GM23338 (cell line): ENCODE results near the gene SDR39U1. TPM values are rescaled to one million over a fixed set of nuclear protein-coding genes. Genes with fewer than 3 reads are reported as not detected.

Experiments used
- ATAC-seq: fragments of 200-7000 bp; cut with Tn5 transposase; 3 replicates; pipeline ENCODE4 v1.9.1; 2020
- DNase-seq: peaks from one replicate; pipeline ENCODE4 v3.0.0-alpha.2; 2015; ENCODE audit warnings: low spot score
- H2AFZ ChIP-seq: fragments of 200-600 bp; sonication (generic); 2 replicates; pipeline ENCODE4 v1.8.0; 2016; ENCODE audit warnings: antibody characterized with exemption, mild to moderate bottlenecking, moderate library complexity
- H3F3A ChIP-seq: fragments of 200-600 bp; sonication (generic); replicated peaks from 2 replicates; pipeline ENCODE4 v1.8.0; 2017; ENCODE audit warnings: antibody characterized with exemption, mixed run types, low read depth
- H3K27ac ChIP-seq: fragments of 200-600 bp; sonication (generic); 2 replicates; pipeline ENCODE4 v1.6.1; 2016; ENCODE audit warnings: low read depth
- H3K27me3 ChIP-seq: fragments of 200-600 bp; sonication (generic); 2 replicates; pipeline ENCODE4 v1.8.0; 2016; ENCODE audit warnings: mild to moderate bottlenecking, mixed run types, moderate library complexity; ENCODE audit not compliant: insufficient read depth
- H3K36me3 ChIP-seq: fragments of 200-600 bp; sonication (generic); 2 replicates; pipeline ENCODE4 v1.8.0; 2016; ENCODE audit warnings: mild to moderate bottlenecking; ENCODE audit not compliant: insufficient read depth
- H3K4me1 ChIP-seq: fragments of 200-600 bp; sonication (generic); 2 replicates; pipeline ENCODE4 v1.8.0; 2016; ENCODE audit warnings: mild to moderate bottlenecking, moderate library complexity; ENCODE audit not compliant: insufficient read depth
- H3K4me2 ChIP-seq: fragments of 200-600 bp; sonication (generic); 2 replicates; pipeline ENCODE4 v1.7.1; 2017; ENCODE audit warnings: mixed run types
- H3K4me3 ChIP-seq: fragments of 200-600 bp; sonication (generic); 2 replicates; pipeline ENCODE4 v1.6.1; 2016; ENCODE audit warnings: mixed run types
- H3K79me2 ChIP-seq: fragments of 200-600 bp; sonication (generic); replicated peaks from 2 replicates; pipeline ENCODE4 v1.8.0; 2017; ENCODE audit warnings: mild to moderate bottlenecking; ENCODE audit not compliant: insufficient read depth
- H3K9me2 ChIP-seq: fragments of 200-600 bp; sonication (generic); 2 replicates; pipeline ENCODE4 v1.8.0; 2017; ENCODE audit not compliant: insufficient read depth
- H4K20me1 ChIP-seq: fragments of 200-600 bp; sonication (generic); replicated peaks from 2 replicates; pipeline ENCODE4 v1.8.0; 2017; ENCODE audit warnings: mild to moderate bottlenecking; ENCODE audit not compliant: insufficient read depth
- H3K27ac Mint-ChIP-seq: 2 replicates; pipeline ENCODE4 v1.8.0; 2020; ENCODE audit warnings: inconsistent platforms, mild to moderate bottlenecking, moderate library complexity, mixed read lengths
- H3K27me3 Mint-ChIP-seq: 3 replicates; pipeline ENCODE4 v1.8.0; 2022; ENCODE audit warnings: low read depth, mild to moderate bottlenecking, moderate library complexity, mixed read lengths, inconsistent platforms; ENCODE audit not compliant: insufficient read depth, poor library complexity
- H3K36me3 Mint-ChIP-seq: 3 replicates; pipeline ENCODE4 v1.8.0; 2021; ENCODE audit warnings: low read depth, mild to moderate bottlenecking, inconsistent platforms, moderate library complexity, mixed read lengths
- H3K4me1 Mint-ChIP-seq: 3 replicates; pipeline ENCODE4 v1.8.0; 2020; ENCODE audit warnings: mild to moderate bottlenecking, inconsistent platforms, mixed read lengths
- H3K4me3 Mint-ChIP-seq: 3 replicates; pipeline ENCODE4 v1.8.0; 2021; ENCODE audit warnings: moderate library complexity, mild to moderate bottlenecking, inconsistent platforms, mixed read lengths
- H3K9me3 Mint-ChIP-seq: 3 replicates; pipeline ENCODE4 v1.8.0; 2020; ENCODE audit warnings: moderate library complexity, mild to moderate bottlenecking, inconsistent platforms, mixed read lengths
- CREB1 ChIP-seq: fragments of 250-450 bp; sonication (Bioruptor Pico); IDR thresholded peaks from 2 replicates; pipeline ENCODE4 v1.5.0; 2020; ENCODE audit warnings: low read depth, mild to moderate bottlenecking, moderate library complexity
- CTCF ChIP-seq, 2 experiments: fragments of 200-600 bp in 1 of 2; sonication (generic) in 1 of 2; conservative IDR thresholded peaks; 2 replicates each; pipeline versions ENCODE4 v1.5.1 to v1.6.1; 2016 to 2017; ENCODE audit warnings: antibody characterized with exemption in 2 of 2, low read depth in 2 of 2, mild to moderate bottlenecking in 2 of 2, moderate library complexity in 1 of 2
- EZH2 ChIP-seq: fragments of 200-600 bp; sonication (generic); IDR thresholded peaks from one replicate; pipeline ENCODE4 v1.8.0; 2017; ENCODE audit warnings: antibody characterized with exemption, mild to moderate bottlenecking, low read depth; ENCODE audit not compliant: unreplicated experiment
- EZH2phosphoT487 ChIP-seq: fragments of 200-600 bp; sonication (generic); IDR thresholded peaks from one replicate; pipeline ENCODE4 v1.8.1; 2018; ENCODE audit warnings: antibody characterized with exemption; ENCODE audit not compliant: unreplicated experiment
- JUNB ChIP-seq: IDR thresholded peaks from one replicate; pipeline ENCODE4 v1.6.1; 2016; ENCODE audit warnings: antibody characterized with exemption; ENCODE audit not compliant: unreplicated experiment
- NANOG ChIP-seq: IDR thresholded peaks from 2 replicates; pipeline ENCODE4 v1.6.1; 2016; ENCODE audit warnings: antibody characterized with exemption, borderline replicate concordance
- POLR2AphosphoS5 ChIP-seq: IDR thresholded peaks from 2 replicates; pipeline ENCODE4 v1.6.1; 2016; ENCODE audit warnings: antibody characterized with exemption, low read depth
- REST ChIP-seq: IDR thresholded peaks from one replicate; pipeline ENCODE4 v1.6.1; 2018; ENCODE audit warnings: antibody characterized with exemption; ENCODE audit not compliant: unreplicated experiment
- STAT1 ChIP-seq: IDR thresholded peaks from one replicate; pipeline ENCODE4 v1.6.1; 2016; ENCODE audit warnings: antibody characterized with exemption; ENCODE audit not compliant: unreplicated experiment
- ZNF114 ChIP-seq: fragments of 250-450 bp; sonication (Bioruptor Pico); IDR thresholded peaks from 2 replicates; pipeline ENCODE4 v1.5.0; 2020; ENCODE audit warnings: mild to moderate bottlenecking, moderate library complexity
- ZNF331 ChIP-seq: fragments of 250-450 bp; sonication (Bioruptor Pico); IDR thresholded peaks from 2 replicates; pipeline ENCODE4 v1.5.0; 2020; ENCODE audit warnings: low read depth, mild to moderate bottlenecking, moderate library complexity
- polyA plus RNA-seq: library from polyadenylated mRNA; unstranded; fragments of >200 nt; fragmentation: Nextera tagmentation; extraction: Ambion mirVana; gene quantifications from 2 replicates; pipeline ENCODE4 v1.2.1, GENCODE V29; 2016
- total RNA-seq: library from RNA; depleted of rRNA; stranded (reverse); fragments of >200 nt; shearing (Covaris generic); gene quantifications from 2 replicates; pipeline ENCODE4 v1.2.3, GENCODE V29; 2014
- TF ChIP-seq, protein P1 (sequence below): fragments of 250-450 bp; sonication (Bioruptor Pico); IDR thresholded peaks from 2 replicates; pipeline ENCODE4 v1.5.0; 2020; ENCODE audit warnings: mild to moderate bottlenecking, moderate library complexity
- TF ChIP-seq, protein P2 (sequence below): IDR thresholded peaks from 2 replicates; pipeline ENCODE4 v1.6.1; 2016; ENCODE audit warnings: antibody characterized with exemption

SDR39U1 gene
- total and polyA plus RNA-seq, 2 experiments from 2014 or later = 22.9 to 66.5 TPM

- Histone ChIP-seq H3K79me2 (peaks cover 13% of the 10 kb centered on the region), H3K36me3 (peaks cover 7% of the 10 kb centered on the region; the same call in 1 of the 2 replicates), H3K4me3 (no peak overlapping the region), H3K27me3 (no peaks in the 10 kb centered on the region), H2AFZ (no peak overlapping the region), H3K4me2 (no peak overlapping the region), H3K4me1 (peaks cover 13% of the 10 kb centered on the region), H3K9me2 (no peaks in the 10 kb centered on the region), H3F3A (peaks cover 7% of the 10 kb centered on the region; the same call in 1 of the 2 replicates), H4K20me1 (no peaks in the 10 kb centered on the region; the same call in 1 of the 2 replicates), H3K27ac (no peak overlapping the region)
- TF ChIP-seq STAT1 = no peak
- no peak for TF ChIP-seq NANOG
- TF ChIP-seq EZH2phosphoT487 = no peak
- TF ChIP-seq, protein P1, sequence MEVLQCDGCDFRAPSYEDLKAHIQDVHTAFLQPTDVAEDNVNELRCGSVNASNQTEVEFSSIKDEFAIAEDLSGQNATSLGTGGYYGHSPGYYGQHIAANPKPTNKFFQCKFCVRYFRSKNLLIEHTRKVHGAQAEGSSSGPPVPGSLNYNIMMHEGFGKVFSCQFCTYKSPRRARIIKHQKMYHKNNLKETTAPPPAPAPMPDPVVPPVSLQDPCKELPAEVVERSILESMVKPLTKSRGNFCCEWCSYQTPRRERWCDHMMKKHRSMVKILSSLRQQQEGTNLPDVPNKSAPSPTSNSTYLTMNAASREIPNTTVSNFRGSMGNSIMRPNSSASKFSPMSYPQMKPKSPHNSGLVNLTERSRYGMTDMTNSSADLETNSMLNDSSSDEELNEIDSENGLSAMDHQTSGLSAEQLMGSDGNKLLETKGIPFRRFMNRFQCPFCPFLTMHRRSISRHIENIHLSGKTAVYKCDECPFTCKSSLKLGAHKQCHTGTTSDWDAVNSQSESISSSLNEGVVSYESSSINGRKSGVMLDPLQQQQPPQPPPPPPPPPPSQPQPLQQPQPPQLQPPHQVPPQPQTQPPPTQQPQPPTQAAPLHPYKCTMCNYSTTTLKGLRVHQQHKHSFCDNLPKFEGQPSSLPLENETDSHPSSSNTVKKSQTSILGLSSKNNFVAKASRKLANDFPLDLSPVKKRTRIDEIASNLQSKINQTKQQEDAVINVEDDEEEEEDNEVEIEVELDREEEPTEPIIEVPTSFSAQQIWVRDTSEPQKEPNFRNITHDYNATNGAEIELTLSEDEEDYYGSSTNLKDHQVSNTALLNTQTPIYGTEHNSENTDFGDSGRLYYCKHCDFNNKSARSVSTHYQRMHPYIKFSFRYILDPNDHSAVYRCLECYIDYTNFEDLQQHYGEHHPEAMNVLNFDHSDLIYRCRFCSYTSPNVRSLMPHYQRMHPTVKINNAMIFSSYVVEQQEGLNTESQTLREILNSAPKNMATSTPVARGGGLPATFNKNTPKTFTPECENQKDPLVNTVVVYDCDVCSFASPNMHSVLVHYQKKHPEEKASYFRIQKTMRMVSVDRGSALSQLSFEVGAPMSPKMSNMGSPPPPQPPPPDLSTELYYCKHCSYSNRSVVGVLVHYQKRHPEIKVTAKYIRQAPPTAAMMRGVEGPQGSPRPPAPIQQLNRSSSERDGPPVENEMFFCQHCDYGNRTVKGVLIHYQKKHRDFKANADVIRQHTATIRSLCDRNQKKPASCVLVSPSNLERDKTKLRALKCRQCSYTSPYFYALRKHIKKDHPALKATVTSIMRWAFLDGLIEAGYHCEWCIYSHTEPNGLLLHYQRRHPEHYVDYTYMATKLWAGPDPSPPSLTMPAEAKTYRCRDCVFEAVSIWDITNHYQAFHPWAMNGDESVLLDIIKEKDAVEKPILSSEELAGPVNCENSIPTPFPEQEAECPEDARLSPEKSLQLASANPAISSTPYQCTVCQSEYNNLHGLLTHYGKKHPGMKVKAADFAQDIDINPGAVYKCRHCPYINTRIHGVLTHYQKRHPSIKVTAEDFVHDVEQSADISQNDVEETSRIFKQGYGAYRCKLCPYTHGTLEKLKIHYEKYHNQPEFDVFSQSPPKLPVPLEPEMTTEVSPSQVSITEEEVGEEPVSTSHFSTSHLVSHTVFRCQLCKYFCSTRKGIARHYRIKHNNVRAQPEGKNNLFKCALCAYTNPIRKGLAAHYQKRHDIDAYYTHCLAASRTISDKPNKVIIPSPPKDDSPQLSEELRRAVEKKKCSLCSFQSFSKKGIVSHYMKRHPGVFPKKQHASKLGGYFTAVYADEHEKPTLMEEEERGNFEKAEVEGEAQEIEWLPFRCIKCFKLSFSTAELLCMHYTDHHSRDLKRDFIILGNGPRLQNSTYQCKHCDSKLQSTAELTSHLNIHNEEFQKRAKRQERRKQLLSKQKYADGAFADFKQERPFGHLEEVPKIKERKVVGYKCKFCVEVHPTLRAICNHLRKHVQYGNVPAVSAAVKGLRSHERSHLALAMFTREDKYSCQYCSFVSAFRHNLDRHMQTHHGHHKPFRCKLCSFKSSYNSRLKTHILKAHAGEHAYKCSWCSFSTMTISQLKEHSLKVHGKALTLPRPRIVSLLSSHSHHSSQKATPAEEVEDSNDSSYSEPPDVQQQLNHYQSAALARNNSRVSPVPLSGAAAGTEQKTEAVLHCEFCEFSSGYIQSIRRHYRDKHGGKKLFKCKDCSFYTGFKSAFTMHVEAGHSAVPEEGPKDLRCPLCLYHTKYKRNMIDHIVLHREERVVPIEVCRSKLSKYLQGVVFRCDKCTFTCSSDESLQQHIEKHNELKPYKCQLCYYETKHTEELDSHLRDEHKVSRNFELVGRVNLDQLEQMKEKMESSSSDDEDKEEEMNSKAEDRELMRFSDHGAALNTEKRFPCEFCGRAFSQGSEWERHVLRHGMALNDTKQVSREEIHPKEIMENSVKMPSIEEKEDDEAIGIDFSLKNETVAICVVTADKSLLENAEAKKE (CRISPR knock-in tag) = no peak
- TF ChIP-seq REST = no peak
- TF ChIP-seq ZNF331 = no peak
- no peak for TF ChIP-seq EZH2
- TF ChIP-seq POLR2AphosphoS5 = no peak
- no peak for TF ChIP-seq CTCF (conservative IDR thresholded peaks at IDR 0.05; ENCODE audit: low read depth in 2 of 2)
- TF ChIP-seq ZNF114 (CRISPR knock-in tag) = no peak
- TF ChIP-seq JUNB = no peak
- TF ChIP-seq, protein P2, sequence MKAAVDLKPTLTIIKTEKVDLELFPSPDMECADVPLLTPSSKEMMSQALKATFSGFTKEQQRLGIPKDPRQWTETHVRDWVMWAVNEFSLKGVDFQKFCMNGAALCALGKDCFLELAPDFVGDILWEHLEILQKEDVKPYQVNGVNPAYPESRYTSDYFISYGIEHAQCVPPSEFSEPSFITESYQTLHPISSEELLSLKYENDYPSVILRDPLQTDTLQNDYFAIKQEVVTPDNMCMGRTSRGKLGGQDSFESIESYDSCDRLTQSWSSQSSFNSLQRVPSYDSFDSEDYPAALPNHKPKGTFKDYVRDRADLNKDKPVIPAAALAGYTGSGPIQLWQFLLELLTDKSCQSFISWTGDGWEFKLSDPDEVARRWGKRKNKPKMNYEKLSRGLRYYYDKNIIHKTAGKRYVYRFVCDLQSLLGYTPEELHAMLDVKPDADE = no peak
- TF ChIP-seq CREB1 (CRISPR knock-in tag) = no peak
- H3K4me1 Mint-ChIP-seq = peaks cover 9% of the 10 kb centered on the region; the same call in 2 of the 3 replicates
- H3K4me3 Mint-ChIP-seq = no peak overlapping the region
- peaks cover 40% of the 10 kb centered on the region for H3K36me3 Mint-ChIP-seq
- DNase-seq (no peak), ATAC-seq (no peak)
- no peaks in the 10 kb centered on the region for H3K9me3 Mint-ChIP-seq
- no peak overlapping the region for H3K27ac Mint-ChIP-seq
- peaks cover 13% of the 10 kb centered on the region for H3K27me3 Mint-ChIP-seq
These were observed 3.3 kb downstream of the SDR39U1 start for GRCh38 chr14:24439257-24439656.
